GM13977 (cell line): ENCODE results near the gene ZDHHC14.
A peak's percentile ranks its signal among the peaks of the same experiment; 100 is the strongest.

Experiments
- DNase-seq: peaks from one replicate; pipeline ENCODE4 v3.0.0; 2012; ENCODE audit warnings: low spot score
- CTCF ChIP-seq: IDR thresholded peaks from 2 replicates; pipeline ENCODE4 v1.5.1; 2012; ENCODE audit warnings: mild to moderate bottlenecking, control low read depth; ENCODE audit not compliant: insufficient read depth; ENCODE audit errors: extremely low read depth, missing control alignments
- in situ Hi-C: fragments of 300-500 bp; cut with MboI; formaldehyde crosslinking; loops from one replicate; pipeline ENCODE4 v1.12.0; 2022; ENCODE audit warnings: low sequenced_read_pairs, low pct_unique_long_range_greater_than_20kb, mixed read lengths, inconsistent platforms; ENCODE audit not compliant: unreplicated experiment

The ZDHHC14 gene

GRCh38 chr6:157641837-157642236 lies 260.8 kb downstream of the ZDHHC14 start:
- no peak for TF ChIP-seq CTCF
- in situ Hi-C loops = no loop called here
- no peak for DNase-seq

DNA sequence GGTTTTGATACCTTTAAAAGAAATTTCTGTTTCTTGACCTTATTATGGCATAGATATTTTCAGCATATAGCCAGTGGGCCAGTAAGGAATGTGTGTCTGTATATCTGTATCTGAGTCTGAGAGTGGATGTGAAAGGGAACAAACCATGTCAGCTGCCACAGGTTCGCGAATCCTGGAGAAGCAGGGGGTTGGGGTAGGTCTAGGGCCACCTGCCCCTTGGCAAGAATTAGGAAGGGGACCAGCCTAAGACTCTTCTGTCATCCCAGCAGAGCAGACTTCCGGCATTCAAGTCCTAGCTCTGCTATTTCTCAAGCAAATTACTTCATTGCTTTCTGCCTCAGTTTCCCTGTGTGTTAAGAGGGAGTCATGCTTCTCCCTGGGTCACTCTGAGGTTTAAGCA lies 261.7 kb downstream of the ZDHHC14 start:
- TF ChIP-seq CTCF = no peak
- in situ Hi-C loops = no loop called here
- no peak for DNase-seq

GRCh38 chr6:157644043-157644810 lies 263.2 kb downstream of the ZDHHC14 start:
- no peak for DNase-seq
- in situ Hi-C loops = no loop called here
- TF ChIP-seq CTCF = no peak

- DNase-seq = no peak
- TF ChIP-seq CTCF = no peak
- in situ Hi-C loops = no loop called here
Measured at GRCh38 chr6:157645201-157645795, 264.3 kb downstream of the ZDHHC14 start.

DNA sequence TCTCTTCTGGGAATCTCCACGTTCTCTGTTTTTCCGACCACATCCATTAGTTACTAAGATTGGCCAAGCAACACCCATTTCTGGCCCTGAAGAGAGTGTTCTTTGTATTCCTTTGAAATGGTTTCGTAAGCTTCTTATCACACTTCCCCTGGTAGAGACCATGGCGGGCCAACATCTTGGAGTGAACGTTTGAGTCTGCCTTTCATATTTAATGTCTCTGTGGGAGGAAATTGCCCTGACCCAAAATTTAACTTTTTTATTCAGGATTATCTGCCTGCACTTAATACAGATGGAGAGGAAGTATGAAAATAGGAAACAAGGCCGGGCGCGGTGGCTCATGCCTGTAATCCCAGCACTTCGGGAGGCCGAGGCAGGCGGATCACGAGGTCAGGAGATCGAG lies 265.0 kb downstream of the ZDHHC14 start:
- DNase-seq = no peak
- no peak for TF ChIP-seq CTCF
- in situ Hi-C loops = no loop called here

DNA sequence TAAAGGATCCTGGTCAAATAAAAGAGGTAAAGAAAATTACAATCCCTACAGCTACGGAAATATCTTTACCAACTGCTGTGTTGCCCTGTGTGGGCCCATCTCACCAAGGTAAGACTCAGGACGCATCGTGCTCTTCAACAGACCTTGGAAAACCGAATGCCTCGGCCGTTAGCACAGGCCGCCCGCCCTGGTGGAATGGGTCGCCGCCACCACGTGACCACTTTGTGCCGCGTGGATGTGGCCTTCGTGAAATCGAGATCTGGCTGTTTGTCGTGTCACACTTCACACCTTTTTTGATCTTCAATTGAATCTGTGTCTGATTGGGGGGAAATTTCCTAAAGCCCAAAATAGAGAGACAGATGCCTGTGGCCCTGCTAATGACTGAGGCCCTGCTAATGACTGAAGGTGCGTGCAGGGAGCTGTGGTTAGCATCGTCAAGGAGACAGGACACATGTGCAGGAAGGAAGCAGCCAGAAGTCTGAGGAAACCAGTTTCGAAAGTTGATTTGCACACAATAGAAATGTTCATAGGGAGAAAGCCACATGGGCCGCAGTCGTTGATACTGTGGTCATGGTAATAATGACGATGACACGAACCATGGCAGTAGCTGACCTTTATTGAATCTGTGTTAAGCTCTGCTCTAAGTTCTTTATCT lies 266.4 kb downstream of the ZDHHC14 start:
- TF ChIP-seq CTCF = no peak
- DNase-seq = peak; percentile 42
- in situ Hi-C loops = no loop called here
